ENCODE results near the gene ZBTB45. TPM values are rescaled to one million over a fixed set of nuclear protein-coding genes. Genes with fewer than 3 reads are reported as not detected.

ZBTB45 gene
- total RNA-seq, 4 donors from 2014 or later = 6.9 to 17.7 (median 8.5) TPM

GRCh38 chr19:58557221-58558065, 37.8 kb upstream of the ZBTB45 start:
- peak overlapping the region; percentile 61 to 90 (median 83) for H3K4me3 ChIP-seq (replicated peaks in 1 of 3)
- peaks cover 40 to 57% of the 10 kb centered on the region in 2 donors for H3K4me1 ChIP-seq
- H3K9me3 ChIP-seq = no peaks in the 10 kb centered on the region
- H3K36me3 ChIP-seq = peaks cover 14 to 20% of the 10 kb centered on the region in 2 donors
- TF ChIP-seq CTCF (IDR thresholded peaks at IDR 0.05) (no peak), POLR2A (IDR thresholded peaks at IDR 0.05) (no peak)
- intact Hi-C loops (cut with DNase I) = no loop called here
- H3K27me3 ChIP-seq = no peaks in the 10 kb centered on the region
- 30 to 35% methylated on average over 12 of the region's 12 CpGs for WGBS, 2 donors
- H3K27ac ChIP-seq = peak overlapping the region; percentile 87 to 100 (median 98)
- DNase-seq = no peak

DNA sequence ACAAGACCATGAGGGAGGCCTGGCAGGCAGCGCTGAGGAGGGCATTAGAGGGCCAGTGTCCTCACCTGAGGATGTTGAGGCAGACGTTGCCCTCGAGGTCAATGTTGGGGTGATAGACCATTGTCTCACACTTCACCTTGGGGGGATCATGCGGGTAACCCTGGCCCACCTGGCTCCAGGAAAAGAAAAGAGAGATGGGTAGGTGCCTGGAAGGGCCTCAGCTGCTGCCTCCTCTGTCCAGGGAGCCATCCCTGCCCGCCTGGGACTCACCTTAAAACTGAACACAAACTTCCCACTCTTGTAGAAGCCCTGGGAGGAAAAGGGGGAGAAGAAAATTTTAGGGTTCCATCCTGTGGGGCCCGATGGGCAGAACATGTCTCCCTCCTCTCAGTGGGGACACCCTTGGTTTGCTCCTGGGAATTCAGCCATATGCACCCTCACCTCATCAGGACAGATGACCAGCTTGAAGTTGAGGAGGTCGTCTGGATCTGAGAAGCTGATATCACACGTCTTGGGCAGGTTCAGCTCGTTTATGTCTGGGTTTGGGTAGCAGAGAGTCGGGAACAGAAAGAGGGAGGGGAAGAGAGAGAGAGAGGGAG, 37.1 kb upstream of the ZBTB45 start:
- peak overlapping the region in 1 of 3 donors; percentile 90 for H3K4me3 ChIP-seq (replicated peaks in 1 of 3)
- H3K27me3 ChIP-seq = no peaks in the 10 kb centered on the region
- intact Hi-C loops (cut with DNase I) = no loop called here
- peaks cover 33 to 50% of the 10 kb centered on the region in 2 donors for H3K4me1 ChIP-seq
- no peak for TF ChIP-seq CTCF (IDR thresholded peaks at IDR 0.05)
- 58 to 61% methylated on average over 10 of the region's 10 CpGs for WGBS, 2 donors
- no peaks in the 10 kb centered on the region for H3K9me3 ChIP-seq
- no peak for DNase-seq
- H3K36me3 ChIP-seq = peaks cover 20 to 27% of the 10 kb centered on the region in 2 donors
- H3K27ac ChIP-seq = peak overlapping the region in 2 of 3 donors; percentile 98 to 100

- Histone ChIP-seq H3K4me1 (peaks cover 33 to 44% of the 10 kb centered on the region in 2 donors), H3K27me3 (no peaks in the 10 kb centered on the region), H3K36me3 (peaks cover 25 to 34% of the 10 kb centered on the region in 2 donors), H3K27ac (peak overlapping the region in 1 of 3 donors; percentile 88), H3K9me3 (no peaks in the 10 kb centered on the region), H3K4me3 (replicated peaks in 1 of 3) (no peak overlapping the region)
- WGBS, 2 donors = 88 to 90% methylated on average over 8 to 16 of the region's 16 CpGs
- DNase-seq = no peak
- TF ChIP-seq CTCF (IDR thresholded peaks at IDR 0.05) (no peak), POLR2A (IDR thresholded peaks at IDR 0.05) (no peak)
- intact Hi-C loops (cut with DNase I) = no loop called here
Observed at GRCh38 chr19:58555920-58556621, 36.5 kb upstream of the ZBTB45 start.

DNA sequence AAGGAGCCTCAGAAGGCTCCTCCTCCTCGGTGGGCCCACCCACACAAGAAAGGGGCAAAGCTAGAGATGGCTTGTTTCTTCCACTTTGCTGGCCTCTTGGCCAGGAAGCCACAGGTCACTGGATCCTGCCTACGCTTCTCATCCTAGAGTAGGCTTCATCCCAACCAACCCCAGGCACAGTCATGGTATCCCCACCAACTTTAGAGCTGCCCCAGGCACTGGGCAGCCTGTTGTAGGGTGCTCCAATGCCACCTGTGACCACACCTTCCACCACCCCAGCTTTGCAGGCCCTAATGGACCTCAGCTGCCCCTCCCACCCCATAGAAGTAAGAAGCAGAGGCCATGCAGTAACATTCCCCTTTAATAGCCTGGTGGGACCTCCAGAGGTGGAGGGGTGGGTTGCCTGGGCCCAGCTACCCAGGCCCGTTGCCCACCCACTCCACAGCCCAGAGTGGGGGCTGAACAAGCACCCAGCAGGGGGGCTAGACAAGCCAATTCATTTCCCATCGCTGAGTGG, 35.8 kb upstream of the ZBTB45 start:
- intact Hi-C loops (cut with DNase I) = no loop called here
- no peaks in the 10 kb centered on the region for H3K9me3 ChIP-seq
- TF ChIP-seq POLR2A (IDR thresholded peaks at IDR 0.05) (no peak), CTCF (IDR thresholded peaks at IDR 0.05) (no peak)
- WGBS, 2 donors = 57% methylated on average over 4 of the region's 4 CpGs
- no peaks in the 10 kb centered on the region for H3K27me3 ChIP-seq
- H3K36me3 ChIP-seq = peaks cover 31 to 40% of the 10 kb centered on the region in 2 donors
- peak in 1 of 2 donors; percentile 22 for DNase-seq
- H3K4me3 ChIP-seq (replicated peaks in 1 of 3) = peak overlapping the region in 1 of 3 donors; percentile 72
- peak overlapping the region; percentile 56 to 89 (median 88) for H3K27ac ChIP-seq
- peaks cover 33 to 44% of the 10 kb centered on the region in 2 donors for H3K4me1 ChIP-seq

All from thyroid gland (tissue), 4 donors.